Cardiac muscle cell (in vitro differentiated cells and primary cell): ENCODE results near the gene CBY1. TPM values are rescaled to one million over a fixed set of nuclear protein-coding genes. Genes with fewer than 3 reads are reported as not detected.

Source experiments
- DNase-seq, 2 donors: peaks; one replicate each; pipeline versions ENCODE4 v3.0.0 to v3.0.0-alpha.2; 2010 to 2017; ENCODE audit warnings: low read depth in 1 of 2, low spot score in 1 of 2
- H3K27ac ChIP-seq: fragments of 200-600 bp; sonication (generic); 2 replicates; pipeline ENCODE4 v1.5.1; 2016
- H3K27me3 ChIP-seq: fragments of 200-600 bp; sonication (generic); 2 replicates; pipeline ENCODE4 v1.6.0; 2016; ENCODE audit warnings: control low read depth
- H3K36me3 ChIP-seq: fragments of 200-600 bp; sonication (generic); 2 replicates; pipeline ENCODE4 v1.5.1; 2016; ENCODE audit warnings: control low read depth
- H3K4me1 ChIP-seq: fragments of 200-600 bp; sonication (generic); 2 replicates; pipeline ENCODE4 v1.8.1; 2017; ENCODE audit warnings: low read depth, mild to moderate bottlenecking, mixed run types
- H3K4me3 ChIP-seq: fragments of 200-600 bp; sonication (generic); 2 replicates; pipeline ENCODE4 v1.5.1; 2016; ENCODE audit warnings: mild to moderate bottlenecking
- H3K9me3 ChIP-seq: fragments of 200-600 bp; sonication (generic); 2 replicates; pipeline ENCODE4 v1.5.1; 2017; ENCODE audit warnings: low read depth, mild to moderate bottlenecking, control low read depth
- CTCF ChIP-seq: IDR thresholded peaks from 2 replicates; pipeline ENCODE4 v1.5.1; 2012; ENCODE audit warnings: low read depth, mild to moderate bottlenecking, low read length
- polyA plus RNA-seq: library from polyadenylated mRNA; unstranded; fragments of >200 nt; fragmentation: Nextera tagmentation; extraction: Ambion mirVana; gene quantifications from 2 replicates; pipeline ENCODE4 v1.2.1, GENCODE V29; 2016
- total RNA-seq: library from RNA; depleted of rRNA; stranded (reverse); fragments of >200 nt; gene quantifications from 2 replicates; pipeline ENCODE4 v1.2.3, GENCODE V29; 2016

Gene CBY1
- total and polyA plus RNA-seq, 2 experiments from 2014 or later = 25.9 to 84.6 TPM

- Histone ChIP-seq H3K27ac (no peak overlapping the region), H3K27me3 (no peaks in the 10 kb centered on the region), H3K9me3 (no peaks in the 10 kb centered on the region), H3K4me1 (no peaks in the 10 kb centered on the region), H3K36me3 (peaks cover 4% of the 10 kb centered on the region), H3K4me3 (no peak overlapping the region)
- no peak for TF ChIP-seq CTCF
- DNase-seq = no peak
These were observed 33.1 kb upstream of the CBY1 start for GRCh38 chr22:38623351-38623750.

- DNase-seq = no peak
- no peak for TF ChIP-seq CTCF
These were observed 28.0 kb upstream of the CBY1 start for GRCh38 chr22:38628444-38628843.

GRCh38 chr22:38629108-38629507, 27.3 kb upstream of the CBY1 start:
- Histone ChIP-seq H3K4me1 (no peaks in the 10 kb centered on the region), H3K4me3 (no peak overlapping the region), H3K27ac (no peak overlapping the region), H3K27me3 (no peaks in the 10 kb centered on the region), H3K9me3 (no peaks in the 10 kb centered on the region), H3K36me3 (no peaks in the 10 kb centered on the region)
- DNase-seq = no peak
- no peak for TF ChIP-seq CTCF

More at GRCh38 chr22:38628444-38628843, 28.0 kb upstream of the CBY1 start:
- Histone ChIP-seq H3K9me3 (no peaks in the 10 kb centered on the region), H3K4me1 (no peaks in the 10 kb centered on the region), H3K4me3 (no peak overlapping the region), H3K27me3 (no peaks in the 10 kb centered on the region), H3K27ac (no peak overlapping the region), H3K36me3 (no peaks in the 10 kb centered on the region)

- no peaks in the 10 kb centered on the region for H3K36me3 ChIP-seq
- H3K27me3 ChIP-seq = no peaks in the 10 kb centered on the region
- H3K4me1 ChIP-seq = no peaks in the 10 kb centered on the region
- DNase-seq = no peak
- no peaks in the 10 kb centered on the region for H3K9me3 ChIP-seq
- no peak overlapping the region for H3K27ac ChIP-seq
- H3K4me3 ChIP-seq = no peak overlapping the region
- no peak for TF ChIP-seq CTCF
These were observed 24.7 kb upstream of the CBY1 start for GRCh38 chr22:38631724-38632123.

- H3K4me1 ChIP-seq = no peaks in the 10 kb centered on the region
- no peak for TF ChIP-seq CTCF
- no peaks in the 10 kb centered on the region for H3K9me3 ChIP-seq
- H3K27ac ChIP-seq = no peak overlapping the region
- DNase-seq = no peak
- no peaks in the 10 kb centered on the region for H3K27me3 ChIP-seq
- H3K4me3 ChIP-seq = no peak overlapping the region
- H3K36me3 ChIP-seq = no peaks in the 10 kb centered on the region
These were observed 23.9 kb upstream of the CBY1 start for GRCh38 chr22:38632528-38632927.

GRCh38 chr22:38638216-38638615, 18.2 kb upstream of the CBY1 start:
- H3K9me3 ChIP-seq = no peaks in the 10 kb centered on the region
- TF ChIP-seq CTCF = no peak
- peak in 1 of 2 donors; percentile 22 for DNase-seq
- peak overlapping the region; percentile 68 for H3K27ac ChIP-seq
- no peaks in the 10 kb centered on the region for H3K36me3 ChIP-seq
- H3K27me3 ChIP-seq = no peaks in the 10 kb centered on the region
- no peak overlapping the region for H3K4me3 ChIP-seq
- peaks cover 7% of the 10 kb centered on the region for H3K4me1 ChIP-seq
